Right lobe of liver (tissue), 6 donors: Measurements from ENCODE around the gene BMP8B. TPM values are rescaled to one million over a fixed set of nuclear protein-coding genes. Genes with fewer than 3 reads are reported as not detected.

Experiments used
- ATAC-seq, 4 donors: fragments of 200-7000 bp; cut with Tn5 transposase; one replicate each; pipeline ENCODE4 v1.9.1; 2020; ENCODE audit warnings: mild to moderate bottlenecking in 4 of 4, moderate library complexity in 4 of 4
- DNase-seq, 3 donors: peaks; one replicate each; pipeline ENCODE4 v3.0.0-alpha.2; 2020
- H3K27ac ChIP-seq, 3 donors: fragments of 200-600 bp; one replicate each; pipeline ENCODE4 v1.8.0; 2022
- H3K27me3 ChIP-seq, 2 donors: fragments of 200-600 bp; one replicate each; pipeline ENCODE4 v1.8.0; 2022
- H3K36me3 ChIP-seq, 4 donors: fragments of 200-600 bp; sonication (generic) in 1 of 4; one replicate each; pipeline versions ENCODE4 v1.5.1 to v1.8.0; 2017 to 2022; ENCODE audit warnings: control low read depth in 1 of 4
- H3K4me1 ChIP-seq, 4 donors: fragments of 200-600 bp; sonication (generic) in 1 of 4; one replicate each; pipeline versions ENCODE4 v1.5.1 to v1.8.0; 2017 to 2022; ENCODE audit warnings: control low read depth in 1 of 4
- H3K4me3 ChIP-seq, 3 donors: fragments of 200-600 bp; one replicate each; pipeline ENCODE4 v1.8.0; 2022
- H3K9me3 ChIP-seq, 4 donors: fragments of 200-600 bp; sonication (generic) in 1 of 4; one replicate each; pipeline versions ENCODE4 v1.5.1 to v1.8.0; 2017 to 2022; ENCODE audit warnings: control low read depth in 1 of 4
- POLR2A ChIP-seq: fragments of 450-650 bp; IDR thresholded peaks from one replicate; pipeline ENCODE4 v1.6.1; 2017; ENCODE audit warnings: antibody characterized with exemption, mild to moderate bottlenecking
- WGBS: methylation state at CpG from one replicate; pipeline ENCODE4 v1.1.6; 2018; ENCODE audit warnings: low coverage, low lambda C conversion rate; ENCODE audit not compliant: insufficient coverage; ENCODE audit errors: missing lambda C conversion rate; 5-methylcytosine and 5-hydroxymethylcytosine counted together
- intact Hi-C, 2 donors: fragments of 100-400 bp; cut with DNase I; formaldehyde crosslinking; loops; one replicate each; pipeline versions ENCODE4 v1.11.2 to v1.14.1; 2022
- total RNA-seq, 6 experiments: library from RNA; depleted of rRNA in 2 of 6; stranded (reverse); fragments of >200 nt in 2 of 6; fragmentation: NEBNext Ultra II Directional in 3 of 6; extraction: Animal tissue kit (Norgen Biotek cat#: 25700) in 3 of 6; gene quantifications; one replicate each; pipeline versions ENCODE4 v1.1.0 to v1.2.4, GENCODE V29; 2016 to 2023
- TF ChIP-seq, protein P1 (sequence below), 4 donors: fragments of 200-600 bp in 3 of 4; fragments of 450-650 bp in 1 of 4; IDR thresholded peaks; one replicate each; pipeline versions ENCODE4 v1.5.1 to v1.8.0; 2016 to 2022; ENCODE audit warnings: antibody characterized with exemption in 4 of 4, mild to moderate bottlenecking in 2 of 4
- donor health status: DM: no; HTN: yes; CAD: no.
- donor health status: DM: no; HTN: no; CAD: no.
- donor health status: DM: no; HTN: no; CAD: no.
- donor health status: DM: no; HTN: yes; CAD: no.
- donor health status: DM: no; HTN: yes; CAD: no.

The BMP8B gene
- total RNA-seq, 6 experiments from 2014 or later = 0.04 to 2.2 (median 0.79) TPM

DNA sequence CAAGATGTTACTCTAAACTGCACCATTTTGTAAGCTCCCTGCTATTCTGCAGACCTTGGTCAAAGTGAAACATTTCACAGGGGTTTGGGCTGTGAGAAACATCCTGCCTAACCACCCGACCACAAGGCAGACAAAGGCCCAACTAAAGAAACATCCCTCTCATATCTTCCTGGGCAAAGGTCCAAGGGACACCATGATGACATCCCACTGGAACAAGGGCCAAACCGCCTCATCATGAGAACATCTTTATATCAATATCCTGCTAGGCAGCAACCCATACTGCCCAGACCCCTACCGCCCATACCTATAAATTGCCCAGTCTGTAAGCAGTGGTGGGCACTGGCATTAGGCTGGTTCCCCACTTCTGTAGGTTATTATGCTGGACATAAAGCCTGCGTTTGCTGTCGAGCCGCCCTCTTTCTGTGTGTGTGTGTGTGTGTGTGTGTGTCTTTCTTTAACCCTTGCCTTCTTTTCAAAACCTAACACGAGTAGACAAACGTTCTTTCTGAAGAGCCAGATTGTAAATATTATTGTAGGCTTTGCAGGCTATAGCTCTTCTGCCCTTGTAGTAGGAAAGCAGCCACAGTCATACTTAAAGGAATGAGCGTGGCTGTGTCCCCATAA, 51.0 kb downstream of the BMP8B start:
- Histone ChIP-seq H3K4me3 (no peak overlapping the region), H3K4me1 (peaks cover 0 to 9% (median 3%) of the 10 kb centered on the region in 4 donors), H3K27ac (no peak overlapping the region), H3K36me3 (peaks cover 0 to 22% (median 9%) of the 10 kb centered on the region in 4 donors), H3K9me3 (no peaks in the 10 kb centered on the region), H3K27me3 (no peaks in the 10 kb centered on the region)
- intact Hi-C loops = no loop called here
- ATAC-seq = peak in 1 of 4 donors; percentile 16
- TF ChIP-seq, protein P1, sequence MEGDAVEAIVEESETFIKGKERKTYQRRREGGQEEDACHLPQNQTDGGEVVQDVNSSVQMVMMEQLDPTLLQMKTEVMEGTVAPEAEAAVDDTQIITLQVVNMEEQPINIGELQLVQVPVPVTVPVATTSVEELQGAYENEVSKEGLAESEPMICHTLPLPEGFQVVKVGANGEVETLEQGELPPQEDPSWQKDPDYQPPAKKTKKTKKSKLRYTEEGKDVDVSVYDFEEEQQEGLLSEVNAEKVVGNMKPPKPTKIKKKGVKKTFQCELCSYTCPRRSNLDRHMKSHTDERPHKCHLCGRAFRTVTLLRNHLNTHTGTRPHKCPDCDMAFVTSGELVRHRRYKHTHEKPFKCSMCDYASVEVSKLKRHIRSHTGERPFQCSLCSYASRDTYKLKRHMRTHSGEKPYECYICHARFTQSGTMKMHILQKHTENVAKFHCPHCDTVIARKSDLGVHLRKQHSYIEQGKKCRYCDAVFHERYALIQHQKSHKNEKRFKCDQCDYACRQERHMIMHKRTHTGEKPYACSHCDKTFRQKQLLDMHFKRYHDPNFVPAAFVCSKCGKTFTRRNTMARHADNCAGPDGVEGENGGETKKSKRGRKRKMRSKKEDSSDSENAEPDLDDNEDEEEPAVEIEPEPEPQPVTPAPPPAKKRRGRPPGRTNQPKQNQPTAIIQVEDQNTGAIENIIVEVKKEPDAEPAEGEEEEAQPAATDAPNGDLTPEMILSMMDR (IDR thresholded peaks at IDR 0.05) = no peak
- no peak for TF ChIP-seq POLR2A
- no peak for DNase-seq
- 70% methylated on average over 3 of the region's 9 CpGs for WGBS

- H3K27ac ChIP-seq = no peak overlapping the region
- H3K27me3 ChIP-seq = no peaks in the 10 kb centered on the region
- no peak overlapping the region for H3K4me3 ChIP-seq
- H3K4me1 ChIP-seq = peaks cover 0 to 9% (median 3%) of the 10 kb centered on the region in 4 donors
- H3K9me3 ChIP-seq = no peaks in the 10 kb centered on the region
- TF ChIP-seq, protein P1 (IDR thresholded peaks at IDR 0.05) = no peak
- intact Hi-C loops = no loop called here
- no peak for DNase-seq
- H3K36me3 ChIP-seq = peaks cover 0 to 3% (median 1%) of the 10 kb centered on the region in 4 donors
- 38% methylated on average over 1 of the region's 3 CpGs for WGBS
- ATAC-seq = no peak
Measured at GRCh38 chr1:39735731-39736130, 52.9 kb downstream of the BMP8B start.

DNA sequence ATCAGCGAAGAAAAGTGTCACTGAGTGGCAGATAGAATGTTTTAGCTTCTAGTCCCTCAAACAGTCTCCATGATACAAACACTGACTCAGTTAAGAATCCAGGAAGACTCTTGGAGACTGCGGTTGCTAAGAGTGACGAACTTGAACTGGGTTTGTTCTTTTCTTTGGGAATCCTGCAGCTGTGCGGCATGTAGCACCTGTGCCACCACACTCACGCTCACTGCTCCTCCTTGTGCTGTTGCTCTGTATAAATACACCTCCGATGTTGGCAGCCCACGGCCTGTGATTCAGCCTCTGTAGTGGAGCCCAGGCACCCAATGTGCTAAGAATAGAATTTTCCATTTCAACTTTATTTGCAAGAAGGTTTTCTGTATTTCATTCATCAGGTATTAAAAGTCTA, 55.5 kb downstream of the BMP8B start:
- no peak for TF ChIP-seq POLR2A
- TF ChIP-seq, protein P1 (IDR thresholded peaks at IDR 0.05) = no peak
- Histone ChIP-seq H3K9me3 (no peaks in the 10 kb centered on the region), H3K4me1 (no peaks in the 10 kb centered on the region), H3K4me3 (no peak overlapping the region), H3K27me3 (peaks cover 0 to 6% of the 10 kb centered on the region in 2 donors), H3K36me3 (no peaks in the 10 kb centered on the region), H3K27ac (no peak overlapping the region)
- WGBS = 49% methylated on average over 6 of the region's 7 CpGs
- no peak for ATAC-seq
- intact Hi-C loops = no loop called here
- no peak for DNase-seq

DNA sequence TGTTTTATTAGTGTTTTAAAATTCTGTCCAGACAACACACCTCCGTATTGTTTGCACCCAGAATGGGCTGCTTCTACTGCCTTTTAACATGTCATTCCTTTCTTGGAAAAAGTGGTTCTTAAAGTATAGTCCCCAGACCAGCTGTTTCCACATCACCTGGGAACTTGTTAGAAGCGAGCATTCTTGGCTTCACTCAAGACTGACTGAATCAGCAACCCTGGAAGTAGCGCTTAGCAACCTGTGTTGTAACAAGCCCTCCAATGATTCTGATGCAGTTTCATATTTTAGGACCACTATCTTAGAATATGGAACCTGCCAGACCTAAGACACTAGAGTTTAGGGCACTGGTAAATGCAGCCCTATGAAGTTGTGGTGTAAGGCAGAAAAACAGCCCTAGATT, 55.9 kb downstream of the BMP8B start:
- 47% methylated on average over 3 of the region's 3 CpGs for WGBS
- H3K27ac ChIP-seq = no peak overlapping the region
- ATAC-seq (no peak), DNase-seq (no peak)
- no peaks in the 10 kb centered on the region for H3K36me3 ChIP-seq
- intact Hi-C loops = no loop called here
- peaks cover 0 to 10% of the 10 kb centered on the region in 2 donors for H3K27me3 ChIP-seq
- H3K9me3 ChIP-seq = no peaks in the 10 kb centered on the region
- no peak for TF ChIP-seq POLR2A
- TF ChIP-seq, protein P1 (IDR thresholded peaks at IDR 0.05) = no peak
- H3K4me3 ChIP-seq = no peak overlapping the region
- no peaks in the 10 kb centered on the region for H3K4me1 ChIP-seq
